HCT116 (cell line): ENCODE measurements around the gene EMP1. TPM values are rescaled to one million over a fixed set of nuclear protein-coding genes. Genes with fewer than 3 reads are reported as not detected.

Experiments used
- ATAC-seq: fragments of 200-7000 bp; cut with Tn5 transposase; 2 replicates; pipeline ENCODE4 v1.9.1; 2020; ENCODE audit warnings: mild to moderate bottlenecking, moderate library complexity
- BruUV-seq: library from RNA; stranded (reverse); fragments of 400-500 nt; replicated peaks from 2 replicates; lab custom pipeline; 2021; lab: Mats Ljungman, UMichigan
- CTCF ChIA-PET: fragments of 300-600 bp; sonication (Branson Sonifier 250); formaldehyde crosslinking; loops from one replicate; lab custom pipeline; 2021; ENCODE audit warnings: antibody characterized with exemption; lab: Charles Lee
- POLR2A ChIA-PET: fragments of 300-600, 350-600 bp; sonication (Branson Sonifier 250); formaldehyde crosslinking; loops from one replicate; lab custom pipeline; 2021; ENCODE audit warnings: antibody characterized with exemption; lab: Charles Lee
- RAD21 ChIA-PET, 2 experiments: fragments of 300-600 bp; sonication (Branson Sonifier 250); formaldehyde crosslinking; loops; one replicate each; lab custom pipeline; 2023; ENCODE audit warnings: low total read pairs in 2 of 2; ENCODE audit not compliant: uncharacterized antibody in 2 of 2, unreplicated experiment in 2 of 2, low non-redundant PET in 1 of 2; lab: Charles Lee
- DNase-seq: peaks from one replicate; pipeline ENCODE4 v3.0.0-alpha.2; 2010; ENCODE audit warnings: low read depth, low spot score
- H2AFZ ChIP-seq: fragments of 200-600 bp; shearing (Covaris generic), sonication (generic); 2 replicates; pipeline ENCODE4 v1.6.1; 2017; ENCODE audit warnings: low read depth, mixed run types, mixed read lengths, antibody characterized with exemption, low read length; ENCODE audit not compliant: poor library complexity, severe bottlenecking
- H3K27ac ChIP-seq: 2 replicates; pipeline ENCODE4 v1.5.1; 2012; ENCODE audit warnings: low read depth, low read length
- H3K27me3 ChIP-seq: fragments of 200-600 bp; sonication (generic); 2 replicates; pipeline ENCODE4 v1.6.1; 2016; ENCODE audit warnings: mixed run types, low read length, mixed read lengths; ENCODE audit not compliant: insufficient read depth
- H3K36me3 ChIP-seq, 2 experiments: fragments of 200-500 bp in 1 of 2; fragments of 200-600 bp in 1 of 2; sonication (Bioruptor generic) in 1 of 2; sonication (generic) in 1 of 2; 2 replicates each; pipeline versions ENCODE4 v1.5.1 to v1.6.1; 2014 to 2016; ENCODE audit warnings: low read length in 2 of 2, inconsistent platforms in 1 of 2, mixed read lengths in 1 of 2, mixed run types in 1 of 2; ENCODE audit not compliant: insufficient read depth in 2 of 2, control insufficient read depth in 1 of 2
- H3K4me1 ChIP-seq, 2 experiments: fragments of 200-600 bp in 1 of 2; sonication (generic) in 1 of 2; 2 replicates each; pipeline versions ENCODE4 v1.5.1 to v1.6.1; 2012 to 2017; ENCODE audit warnings: low read length in 2 of 2, inconsistent platforms in 1 of 2, mild to moderate bottlenecking in 1 of 2, mixed read lengths in 1 of 2, mixed run types in 1 of 2, moderate library complexity in 1 of 2; ENCODE audit not compliant: insufficient read depth in 2 of 2, control insufficient read depth in 1 of 2
- H3K4me2 ChIP-seq: fragments of 200-600 bp; sonication (generic); 2 replicates; pipeline ENCODE4 v1.6.1; 2017; ENCODE audit warnings: mixed run types, low read length, mixed read lengths
- H3K4me3 ChIP-seq, 2 experiments: fragments of 200-600 bp in 1 of 2; sonication (generic) in 1 of 2; replicated peaks in 1 of 2; 2 replicates each; pipeline ENCODE4 v1.5.1; 2011 to 2016; ENCODE audit warnings: low read length in 2 of 2, control low read depth in 1 of 2, low read depth in 1 of 2, mild to moderate bottlenecking in 1 of 2, mixed read lengths in 1 of 2, mixed run types in 1 of 2
- H3K79me2 ChIP-seq: fragments of 200-600 bp; sonication (generic); 2 replicates; pipeline ENCODE4 v1.6.1; 2017; ENCODE audit warnings: mild to moderate bottlenecking, mixed run types, low read length, moderate library complexity, mixed read lengths; ENCODE audit not compliant: insufficient read depth
- H3K9ac ChIP-seq: fragments of 200-600 bp; sonication (generic); 2 replicates; pipeline ENCODE4 v1.6.1; 2016; ENCODE audit warnings: low read length, mixed read lengths
- H3K9me2 ChIP-seq: fragments of 200-600 bp; sonication (generic), shearing (Covaris generic); 2 replicates; pipeline ENCODE4 v1.6.1; 2017; ENCODE audit warnings: mixed run types, mild to moderate bottlenecking, moderate library complexity; ENCODE audit not compliant: insufficient read depth
- H3K9me3 ChIP-seq, 2 experiments: fragments of 200-500 bp in 1 of 2; fragments of 200-600 bp in 1 of 2; sonication (Bioruptor generic) in 1 of 2; sonication (generic) in 1 of 2; 2 replicates each; pipeline ENCODE4 v1.6.1; 2014 to 2017; ENCODE audit warnings: low read length in 2 of 2, mixed read lengths in 2 of 2, inconsistent platforms in 1 of 2, low read depth in 1 of 2, mild to moderate bottlenecking in 1 of 2, mixed run types in 1 of 2, moderate library complexity in 1 of 2; ENCODE audit not compliant: control insufficient read depth in 1 of 2, insufficient read depth in 1 of 2
- H4K20me1 ChIP-seq: fragments of 200-600 bp; sonication (generic), shearing (Covaris generic); 2 replicates; pipeline ENCODE4 v1.6.1; 2017; ENCODE audit warnings: mixed run types, mild to moderate bottlenecking, moderate library complexity; ENCODE audit not compliant: insufficient read depth
- CBX3 ChIP-seq: IDR thresholded peaks from 2 replicates; pipeline ENCODE4 v1.6.1; 2012; ENCODE audit warnings: low read depth
- CEBPB ChIP-seq: IDR thresholded peaks from 2 replicates; pipeline ENCODE4 v1.6.1; 2012; ENCODE audit warnings: low read depth
- EZH2 ChIP-seq: fragments of 200-600 bp; sonication (generic); IDR thresholded peaks from 2 replicates; pipeline ENCODE4 v1.6.1; 2017; ENCODE audit warnings: antibody characterized with exemption, mixed run types
- EZH2phosphoT487 ChIP-seq: fragments of 200-600 bp; IDR thresholded peaks from 2 replicates; pipeline ENCODE4 v1.6.1; 2018; ENCODE audit warnings: antibody characterized with exemption, borderline replicate concordance
- JUND ChIP-seq: IDR thresholded peaks from 2 replicates; pipeline ENCODE4 v1.6.1; 2012
- POLR2A ChIP-seq: IDR thresholded peaks from 2 replicates; pipeline ENCODE4 v1.7.0; 2011; ENCODE audit warnings: borderline replicate concordance; ENCODE audit not compliant: insufficient read depth, insufficient read length; ENCODE audit errors: extremely low read depth
- POLR2AphosphoS5 ChIP-seq: IDR thresholded peaks from 2 replicates; pipeline ENCODE4 v1.6.1; 2011; ENCODE audit warnings: mild to moderate bottlenecking, low read depth, low read length, moderate library complexity
- RAD21 ChIP-seq: IDR thresholded peaks from 2 replicates; pipeline ENCODE4 v1.6.1; 2012; ENCODE audit warnings: low read depth, mild to moderate bottlenecking
- SP1 ChIP-seq: IDR thresholded peaks from 2 replicates; pipeline ENCODE4 v1.6.1; 2012; ENCODE audit warnings: low read depth
- SRF ChIP-seq: IDR thresholded peaks from 2 replicates; pipeline ENCODE4 v1.6.1; 2012; ENCODE audit warnings: low read depth
- TCF7L2 ChIP-seq: IDR thresholded peaks from 2 replicates; pipeline ENCODE4 v1.7.0; 2011; ENCODE audit warnings: borderline replicate concordance, inconsistent platforms; ENCODE audit not compliant: insufficient read depth, insufficient read length; ENCODE audit errors: extremely low read depth
- intact Hi-C: fragments of 100-400 bp; cut with micrococcal nuclease; formaldehyde crosslinking; loops from 2 replicates; pipeline ENCODE4 v1.10.0; 2022
- total RNA-seq: library from RNA; stranded (reverse); gene quantifications from one replicate; pipeline ENCODE4 v1.2.1, GENCODE V29; 2021; ENCODE audit not compliant: unreplicated experiment
- TF ChIP-seq, protein P1 (sequence below): IDR thresholded peaks from 2 replicates; pipeline ENCODE4 v1.6.1; 2012
- TF ChIP-seq, protein P2 (sequence below): IDR thresholded peaks from 2 replicates; pipeline ENCODE4 v1.6.1; 2012

Gene EMP1
- total RNA-seq, 1 experiment from 2014 or later: 110 TPM

DNA sequence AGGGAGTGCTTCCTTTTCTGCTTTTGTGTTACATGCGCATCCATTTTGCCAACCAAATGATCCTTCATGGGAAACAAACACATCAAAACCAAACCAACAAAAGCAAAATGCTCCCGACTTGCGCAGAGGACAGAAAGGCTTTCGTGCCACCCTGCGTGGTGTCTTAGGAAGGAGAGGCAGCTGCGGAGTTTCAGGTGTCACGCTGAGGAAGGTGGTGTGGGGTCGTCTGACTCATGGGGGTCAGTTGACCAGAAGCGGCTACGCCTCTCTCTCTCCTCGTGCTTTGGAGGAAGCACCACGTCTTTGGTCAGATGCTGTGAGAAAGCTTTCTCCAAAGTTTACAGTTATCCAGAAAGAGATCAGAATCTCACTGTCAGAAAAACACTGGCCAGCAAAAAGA lies 7.9 kb downstream of the EMP1 start:
- ChIA-PET RAD21 (no interaction called here), CTCF (interaction anchor here (2.1 to 3.3 kb wide), 2 partner anchors 106 to 219 kb away, joined by 6 to 14 read pairs; no protein-coding TSS in a partner anchor), POLR2A (interaction anchor here (1.9 kb wide), 1 partner anchor 105 kb away, joined by 4 read pairs; no protein-coding TSS in a partner anchor)
- no peak for TF ChIP-seq EZH2phosphoT487
- TF ChIP-seq CBX3: 0 out of 2 replicates have a peak, but pooled peaks have one; percentile 10
- TF ChIP-seq, protein P1, sequence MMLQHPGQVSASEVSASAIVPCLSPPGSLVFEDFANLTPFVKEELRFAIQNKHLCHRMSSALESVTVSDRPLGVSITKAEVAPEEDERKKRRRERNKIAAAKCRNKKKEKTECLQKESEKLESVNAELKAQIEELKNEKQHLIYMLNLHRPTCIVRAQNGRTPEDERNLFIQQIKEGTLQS: no peak
- no peak for TF ChIP-seq SRF
- TF ChIP-seq EZH2: no peak
- peak; percentile 37 for TF ChIP-seq JUND
- no peak for TF ChIP-seq POLR2A
- TF ChIP-seq CEBPB: no peak
- TF ChIP-seq POLR2AphosphoS5: peak; percentile 18; the same call in 1 of the 2 replicates
- TF ChIP-seq TCF7L2: no peak
- 0 out of 2 replicates have a peak, but pooled peaks have one; percentile 27 for TF ChIP-seq SP1
- TF ChIP-seq, protein P2, sequence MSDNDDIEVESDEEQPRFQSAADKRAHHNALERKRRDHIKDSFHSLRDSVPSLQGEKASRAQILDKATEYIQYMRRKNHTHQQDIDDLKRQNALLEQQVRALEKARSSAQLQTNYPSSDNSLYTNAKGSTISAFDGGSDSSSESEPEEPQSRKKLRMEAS: peak; percentile 82
- TF ChIP-seq RAD21: no peak
- Histone ChIP-seq H3K36me3 (peaks cover 0 to 4% of the 10 kb centered on the region in 2 experiments; a peak in 1 of 4 replicates), H3K4me2 (peak overlapping the region; percentile 68), H2AFZ (no peak overlapping the region), H3K9me2 (no peaks in the 10 kb centered on the region), H3K4me3 (peak overlapping the region; percentile 17 to 45; a peak in 3 of 4 replicates), H4K20me1 (no peaks in the 10 kb centered on the region), H3K9me3 (no peaks in the 10 kb centered on the region), H3K27ac (peak overlapping the region; percentile 82), H3K79me2 (peaks cover 99% of the 10 kb centered on the region), H3K4me1 (peaks cover 56 to 100% of the 10 kb centered on the region in 2 experiments), H3K27me3 (no peaks in the 10 kb centered on the region), H3K9ac (peak overlapping the region; percentile 73)
- no TSS peak for BruUV-seq
- ATAC-seq: peak; percentile 50
- intact Hi-C loops: loop anchor here (10.0 kb wide), 1 partner anchor 400 kb away; no protein-coding TSS in a partner anchor
- DNase-seq: no peak
